Cerebellar cortex (tissue), 1 donor: ENCODE measurements around the gene C1orf159.
A peak's percentile ranks its signal among the peaks of the same experiment; 100 is the strongest.
"Not testable (repeated sequence)": the region's sequence is repeated elsewhere in the genome, so short reads cannot be mapped to it uniquely, and the experiment has no call there.

Experiments used
- DNase-seq: peaks from one replicate; pipeline ENCODE4 v3.0.0-alpha.2; 2015; ENCODE audit warnings: low spot score

C1orf159 gene

GRCh38 chr1:1115786-1116700 lies at the start of gene C1orf159:
TSS of gene C1orf159 (minus strand) at chr1:1116089. CDS start at chr1:1091543, 24,546 bp downstream.
- peak; percentile 98 for DNase-seq

- DNase-seq: no peak
Observed at GRCh38 chr1:1165485-1165884, 49.6 kb upstream of the C1orf159 start.

- no peak for DNase-seq
Observed at GRCh38 chr1:1164701-1165451, 49.0 kb upstream of the C1orf159 start.

- no peak for DNase-seq
Observed at GRCh38 chr1:1164361-1164700, 48.4 kb upstream of the C1orf159 start.

GRCh38 chr1:1163538-1164070 lies 47.7 kb upstream of the C1orf159 start:
- no peak for DNase-seq

GRCh38 chr1:1162597-1163537 lies 47.0 kb upstream of the C1orf159 start:
- no peak for DNase-seq

GRCh38 chr1:1161683-1162079 lies 45.8 kb upstream of the C1orf159 start:
- DNase-seq: no peak

- no peak for DNase-seq
Observed at GRCh38 chr1:1161078-1161682, 45.3 kb upstream of the C1orf159 start.

GRCh38 chr1:1160281-1160930 lies 44.5 kb upstream of the C1orf159 start:
- no peak for DNase-seq

GRCh38 chr1:1157914-1158710 lies 42.2 kb upstream of the C1orf159 start:
- DNase-seq: peak; percentile 13

- DNase-seq: peak; percentile 44
Observed at GRCh38 chr1:1157426-1157913, 41.6 kb upstream of the C1orf159 start.

- no peak for DNase-seq
Observed at GRCh38 chr1:1157033-1157365, 41.1 kb upstream of the C1orf159 start.

- DNase-seq: no peak
Observed at GRCh38 chr1:1156140-1157032, 40.5 kb upstream of the C1orf159 start.

GRCh38 chr1:1155258-1155657 lies 39.4 kb upstream of the C1orf159 start:
- DNase-seq: no peak

- no peak for DNase-seq
Observed at GRCh38 chr1:1153874-1154273, 38.0 kb upstream of the C1orf159 start.

GRCh38 chr1:1153215-1153614 lies 37.3 kb upstream of the C1orf159 start:
- not testable (repeated sequence) for DNase-seq

- not testable (repeated sequence) for DNase-seq
Observed at GRCh38 chr1:1152431-1152830, 36.5 kb upstream of the C1orf159 start.

GRCh38 chr1:1151306-1151705 lies 35.4 kb upstream of the C1orf159 start:
- no peak for DNase-seq

- DNase-seq: no peak
Observed at GRCh38 chr1:1150100-1150499, 34.2 kb upstream of the C1orf159 start.
